Testis (tissue), 2 donors: Measurements from ENCODE around the gene SLC6A5.

Experiments used
- CTCF ChIP-seq, 3 experiments: fragments of 450-650 bp in 2 of 3; fragments of 200-600 bp in 1 of 3; sonication (generic) in 1 of 3; IDR thresholded peaks; one replicate each; pipeline ENCODE4 v1.5.1; 2016 to 2019; ENCODE audit warnings: antibody characterized with exemption in 3 of 3, mild to moderate bottlenecking in 2 of 3, moderate library complexity in 1 of 3
- POLR2A ChIP-seq: fragments of 450-650 bp; IDR thresholded peaks from one replicate; pipeline ENCODE4 v1.6.1; 2017; ENCODE audit warnings: antibody characterized with exemption, mild to moderate bottlenecking, moderate library complexity

GRCh38 chr11:20644360-20644759, 45.0 kb downstream of the SLC6A5 start:
- TF ChIP-seq CTCF (IDR thresholded peaks at IDR 0.05) = no peak
- no peak for TF ChIP-seq POLR2A
